SK-N-SH (cell line): ENCODE measurements around the gene DNAJA1. TPM values are rescaled to one million over a fixed set of nuclear protein-coding genes. Genes with fewer than 3 reads are reported as not detected.
A peak's percentile ranks its signal among the peaks of the same experiment; 100 is the strongest.

Source experiments
- CTCF ChIA-PET: fragments of 300-600, 350-600 bp; formaldehyde crosslinking; extraction: SDS; loops from one replicate; lab custom pipeline; 2021; lab: Yijun Ruan, JAX
- POLR2A ChIA-PET: fragments of 350-600 bp; sonication (Branson Sonifier 250); formaldehyde crosslinking; extraction: SDS; loops from one replicate; lab custom pipeline; 2020; ENCODE audit warnings: antibody characterized with exemption, inconsistent platforms; lab: Yijun Ruan, JAX
- DNase-seq: peaks from one replicate; pipeline ENCODE4 v3.0.0; 2012
- H2AFZ ChIP-seq: fragments of 200-600 bp; sonication (generic); 2 replicates; pipeline ENCODE4 v1.8.1; 2016; ENCODE audit warnings: antibody characterized with exemption, mild to moderate bottlenecking, low read depth
- H3F3A ChIP-seq: fragments of 200-600 bp; sonication (generic); replicated peaks from 2 replicates; pipeline ENCODE3; 2016; ENCODE audit warnings: antibody characterized with exemption, mild to moderate bottlenecking; ENCODE audit not compliant: insufficient read depth
- H3K27ac ChIP-seq, 2 experiments: fragments of 200-500 bp in 1 of 2; fragments of 200-600 bp in 1 of 2; sonication (Bioruptor generic) in 1 of 2; sonication (generic), shearing (Covaris generic) in 1 of 2; 2 replicates each; pipeline versions ENCODE4 v1.5.1 to v1.6.1; 2014 to 2016; ENCODE audit warnings: low read depth in 2 of 2, inconsistent platforms in 1 of 2, low read length in 1 of 2, mild to moderate bottlenecking in 1 of 2, mixed read lengths in 1 of 2
- H3K27me3 ChIP-seq: fragments of 200-600 bp; sonication (generic), shearing (Covaris generic); 2 replicates; pipeline ENCODE4 v1.6.1; 2016; ENCODE audit warnings: mixed run types; ENCODE audit not compliant: insufficient read depth
- H3K36me3 ChIP-seq, 2 experiments: fragments of 200-500 bp in 1 of 2; fragments of 200-600 bp in 1 of 2; sonication (Bioruptor generic) in 1 of 2; sonication (generic) in 1 of 2; replicated peaks in 1 of 2; 2 replicates each; pipeline versions ENCODE3 to v1.5.1; 2014 to 2016; ENCODE audit warnings: low read length in 1 of 2, mild to moderate bottlenecking in 1 of 2; ENCODE audit not compliant: insufficient read depth in 2 of 2, control insufficient read depth in 1 of 2
- H3K4me1 ChIP-seq, 2 experiments: fragments of 200-500 bp in 1 of 2; fragments of 200-600 bp in 1 of 2; sonication (Bioruptor generic) in 1 of 2; sonication (generic), shearing (Covaris generic) in 1 of 2; 2 replicates each; pipeline versions ENCODE4 v1.5.1 to v1.6.1; 2014 to 2016; ENCODE audit warnings: low read depth in 1 of 2, low read length in 1 of 2, mixed run types in 1 of 2; ENCODE audit not compliant: insufficient read depth in 2 of 2, control insufficient read depth in 1 of 2
- H3K4me2 ChIP-seq: fragments of 200-600 bp; sonication (generic), shearing (Covaris generic); 2 replicates; pipeline ENCODE4 v1.6.1; 2017; ENCODE audit warnings: mixed run types
- H3K4me3 ChIP-seq, 2 experiments: fragments of 200-500 bp in 1 of 2; fragments of 200-600 bp in 1 of 2; sonication (Bioruptor generic) in 1 of 2; sonication (generic), shearing (Covaris generic) in 1 of 2; 2 replicates each; pipeline versions ENCODE4 v1.5.1 to v1.8.1; 2014 to 2016; ENCODE audit warnings: low read depth in 2 of 2, inconsistent platforms in 1 of 2, low read length in 1 of 2, mild to moderate bottlenecking in 1 of 2, mixed read lengths in 1 of 2, moderate library complexity in 1 of 2
- H3K79me2 ChIP-seq: fragments of 200-600 bp; sonication (generic); 2 replicates; pipeline ENCODE4 v1.8.1; 2017; ENCODE audit warnings: mild to moderate bottlenecking; ENCODE audit not compliant: insufficient read depth
- H3K9ac ChIP-seq: fragments of 200-600 bp; sonication (generic); 2 replicates; pipeline ENCODE4 v1.6.1; 2017; ENCODE audit warnings: mixed run types
- H3K9me2 ChIP-seq: fragments of 200-600 bp; sonication (generic); 2 replicates; pipeline ENCODE4 v1.6.1; 2017; ENCODE audit warnings: mixed run types
- H3K9me3 ChIP-seq: fragments of 200-600 bp; sonication (generic); 2 replicates; pipeline ENCODE4 v1.6.1; 2017; ENCODE audit warnings: mixed run types, mild to moderate bottlenecking, moderate library complexity
- H4K20me1 ChIP-seq: fragments of 200-600 bp; sonication (generic); 2 replicates; pipeline ENCODE4 v1.6.1; 2017; ENCODE audit warnings: mild to moderate bottlenecking, mixed run types; ENCODE audit not compliant: insufficient read depth
- CHD2 ChIP-seq: fragments of 150-350 bp; IDR thresholded peaks from 2 replicates; pipeline ENCODE4 v1.6.1; 2018; ENCODE audit warnings: low read length; ENCODE audit not compliant: partially characterized antibody
- ELF1 ChIP-seq: IDR thresholded peaks from 2 replicates; pipeline ENCODE4 v1.4.0; 2012
- EP300 ChIP-seq, 2 experiments: IDR thresholded peaks; 2 replicates each; pipeline versions ENCODE4 v1.4.0 to v1.6.1; 2012; ENCODE audit warnings: borderline replicate concordance in 1 of 2, low read depth in 1 of 2, low read length in 1 of 2
- EZH2phosphoT487 ChIP-seq: fragments of 200-600 bp; sonication (generic); IDR thresholded peaks from 2 replicates; pipeline ENCODE4 v1.6.1; 2017; ENCODE audit warnings: low read depth, mixed run types, mild to moderate bottlenecking, antibody characterized with exemption, moderate library complexity, borderline replicate concordance
- FOSL2 ChIP-seq: IDR thresholded peaks from 2 replicates; pipeline ENCODE4 v1.4.0; 2012; ENCODE audit warnings: low read depth, mild to moderate bottlenecking, moderate library complexity, borderline replicate concordance
- FOXM1 ChIP-seq: IDR thresholded peaks from 2 replicates; pipeline ENCODE4 v1.4.0; 2012; ENCODE audit warnings: low read depth, mild to moderate bottlenecking
- JUND ChIP-seq: IDR thresholded peaks from 2 replicates; pipeline ENCODE4 v1.4.0; 2012
- MAX ChIP-seq: IDR thresholded peaks from 2 replicates; pipeline ENCODE4 v1.4.0; 2012; ENCODE audit warnings: low read depth
- NRF1 ChIP-seq: IDR thresholded peaks from 2 replicates; pipeline ENCODE4 v1.6.1; 2012; ENCODE audit warnings: low read depth, mild to moderate bottlenecking, low read length
- POLR2AphosphoS5 ChIP-seq: IDR thresholded peaks from 2 replicates; pipeline ENCODE4 v1.6.1; 2012; ENCODE audit warnings: low read depth, low read length
- RAD21 ChIP-seq: IDR thresholded peaks from 2 replicates; pipeline ENCODE4 v1.6.1; 2012; ENCODE audit warnings: mild to moderate bottlenecking, low read length
- RCOR1 ChIP-seq: fragments of 150-350 bp; IDR thresholded peaks from 2 replicates; pipeline ENCODE4 v1.6.1; 2017; ENCODE audit warnings: antibody characterized with exemption, low read length
- RXRA ChIP-seq: IDR thresholded peaks from 2 replicates; pipeline ENCODE4 v1.4.0; 2012; ENCODE audit warnings: low read depth, mild to moderate bottlenecking, borderline replicate concordance
- SMC3 ChIP-seq: IDR thresholded peaks from 2 replicates; pipeline ENCODE4 v1.6.1; 2012; ENCODE audit warnings: low read depth, low read length, improper control_type of control experiment
- TAF1 ChIP-seq: IDR thresholded peaks from 2 replicates; pipeline ENCODE4 v1.6.1; 2012; ENCODE audit warnings: low read depth, mild to moderate bottlenecking, low read length, moderate library complexity, borderline replicate concordance
- TCF12 ChIP-seq: IDR thresholded peaks from 2 replicates; pipeline ENCODE4 v1.4.0; 2012
- USF1 ChIP-seq: IDR thresholded peaks from 2 replicates; pipeline ENCODE4 v1.4.0; 2012; ENCODE audit warnings: low read depth, borderline replicate concordance
- WGBS: methylation state at CpG from one replicate; pipeline ENCODE4 v1.1.6; 2017; ENCODE audit warnings: low lambda C conversion rate; 5-methylcytosine and 5-hydroxymethylcytosine counted together
- polyA plus RNA-seq, 3 experiments: library from polyadenylated mRNA; depleted of rRNA; stranded (reverse); fragments of >200 nt; gene quantifications; 2 replicates each; pipeline ENCODE4 v1.2.3, GENCODE V29; 2012
- TF ChIP-seq, protein P1 (sequence below): fragments of 200-600 bp; sonication (generic); IDR thresholded peaks from 2 replicates; pipeline ENCODE4 v1.6.1; 2017; ENCODE audit warnings: antibody characterized with exemption, mild to moderate bottlenecking, moderate library complexity
- TF ChIP-seq, protein P2 (sequence below): IDR thresholded peaks from 2 replicates; pipeline ENCODE4 v1.6.1; 2012; ENCODE audit warnings: mild to moderate bottlenecking, low read depth, low read length, moderate library complexity
- TF ChIP-seq, protein P3 (sequence below): IDR thresholded peaks from 2 replicates; pipeline ENCODE4 v1.4.0; 2012; ENCODE audit warnings: low read depth, borderline replicate concordance

The DNAJA1 gene
- polyA plus RNA-seq, 1 of the 3 experiments (the other 2 are of a cell fraction) = 103 TPM

DNA sequence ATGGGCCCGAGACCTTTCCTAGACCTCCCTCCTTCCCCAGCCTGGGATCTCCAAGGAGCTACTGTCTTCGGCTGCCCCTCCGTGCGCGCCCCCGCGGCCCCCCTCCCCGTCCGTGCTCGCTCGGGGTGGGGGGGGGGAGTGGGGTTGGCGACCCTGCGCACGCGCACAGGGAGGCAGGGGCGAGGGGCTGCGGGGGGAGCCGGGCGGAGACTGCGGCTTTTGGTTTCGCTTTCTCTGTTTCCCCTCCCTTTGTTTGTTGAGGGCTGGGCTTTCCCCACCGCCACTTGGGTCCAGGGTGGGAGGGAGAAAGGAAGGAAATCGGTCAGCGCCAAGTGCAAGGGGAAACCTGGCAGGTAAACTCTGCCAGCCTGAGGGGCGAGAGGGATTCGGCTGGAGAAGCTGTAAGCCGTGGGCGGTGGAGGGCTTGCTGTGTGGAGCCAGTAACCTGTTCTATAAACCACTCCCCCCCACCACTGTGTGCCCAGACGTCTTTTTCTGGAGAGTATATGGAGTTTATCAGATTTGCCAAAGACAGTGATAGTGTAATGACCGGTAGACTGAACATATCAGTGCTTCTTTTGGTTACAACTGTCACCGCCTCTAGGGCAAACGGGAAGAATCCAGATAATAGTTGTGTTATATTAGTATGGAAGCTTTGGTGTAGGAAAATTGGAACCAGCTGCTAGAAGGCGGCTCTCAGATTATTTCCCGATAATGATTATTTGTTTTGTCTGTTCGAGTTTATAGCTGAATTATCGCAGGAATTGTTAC, 684 bp downstream of the DNAJA1 start (continued):
- TF ChIP-seq MAX (no peak), ELF1 (no peak), EZH2phosphoT487 (no peak), FOSL2 (no peak), FOXM1 (no peak), USF1 (no peak), POLR2AphosphoS5 (no peak; the same call in 1 of the 2 replicates), EP300 (IDR thresholded peaks at IDR 0.05; ENCODE audit: borderline replicate concordance in 1 of 2, low read depth in 1 of 2, low read length in 1 of 2) (peak in 1 of 2 experiments; percentile 71; a peak in 1 of 4 replicates)
- TF ChIP-seq, protein P1, sequence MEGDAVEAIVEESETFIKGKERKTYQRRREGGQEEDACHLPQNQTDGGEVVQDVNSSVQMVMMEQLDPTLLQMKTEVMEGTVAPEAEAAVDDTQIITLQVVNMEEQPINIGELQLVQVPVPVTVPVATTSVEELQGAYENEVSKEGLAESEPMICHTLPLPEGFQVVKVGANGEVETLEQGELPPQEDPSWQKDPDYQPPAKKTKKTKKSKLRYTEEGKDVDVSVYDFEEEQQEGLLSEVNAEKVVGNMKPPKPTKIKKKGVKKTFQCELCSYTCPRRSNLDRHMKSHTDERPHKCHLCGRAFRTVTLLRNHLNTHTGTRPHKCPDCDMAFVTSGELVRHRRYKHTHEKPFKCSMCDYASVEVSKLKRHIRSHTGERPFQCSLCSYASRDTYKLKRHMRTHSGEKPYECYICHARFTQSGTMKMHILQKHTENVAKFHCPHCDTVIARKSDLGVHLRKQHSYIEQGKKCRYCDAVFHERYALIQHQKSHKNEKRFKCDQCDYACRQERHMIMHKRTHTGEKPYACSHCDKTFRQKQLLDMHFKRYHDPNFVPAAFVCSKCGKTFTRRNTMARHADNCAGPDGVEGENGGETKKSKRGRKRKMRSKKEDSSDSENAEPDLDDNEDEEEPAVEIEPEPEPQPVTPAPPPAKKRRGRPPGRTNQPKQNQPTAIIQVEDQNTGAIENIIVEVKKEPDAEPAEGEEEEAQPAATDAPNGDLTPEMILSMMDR = no peak

GRCh38 chr9:33029231-33029786, 4.2 kb downstream of the DNAJA1 start:
- H2AFZ ChIP-seq = no peak overlapping the region
- POLR2A ChIA-PET = no interaction called here
- no peaks in the 10 kb centered on the region for H3K27me3 ChIP-seq
- CTCF ChIA-PET = interaction anchor here (2.3 kb wide), 1 partner anchor 14 kb away, joined by 11 read pairs; no protein-coding TSS in a partner anchor
- H3K4me1 ChIP-seq = peaks cover 11 to 25% of the 10 kb centered on the region in 2 experiments; a peak in 3 of 4 replicates
- H3F3A ChIP-seq = peaks cover 1% of the 10 kb centered on the region
- no peaks in the 10 kb centered on the region for H3K9me2 ChIP-seq
- peaks cover 65 to 73% of the 10 kb centered on the region in 2 experiments for H3K36me3 ChIP-seq
- H3K9me3 ChIP-seq = no peaks in the 10 kb centered on the region
- H4K20me1 ChIP-seq = peaks cover 78% of the 10 kb centered on the region
- H3K79me2 ChIP-seq = peaks cover 93% of the 10 kb centered on the region
- DNase-seq = no peak
- peak overlapping the region; percentile 81; the same call in 1 of the 2 replicates for H3K4me2 ChIP-seq
- H3K9ac ChIP-seq = no peak overlapping the region
- H3K4me3 ChIP-seq = no peak overlapping the region
- 0 out of 4 replicates have a peak overlapping the region, but pooled peaks of 1 of the 2 experiments have one; percentile 12 for H3K27ac ChIP-seq
- 61% methylated on average over 4 of the region's 4 CpGs for WGBS
- TF ChIP-seq JUND (no peak), ELF1 (no peak), RAD21 (no peak), MAX (no peak), RXRA (no peak), CHD2 (no peak), POLR2AphosphoS5 (no peak), TCF12 (no peak), EZH2phosphoT487 (no peak), FOXM1 (no peak), RCOR1 (no peak), NRF1 (no peak), TAF1 (no peak), SMC3 (no peak)
- TF ChIP-seq, protein P2, sequence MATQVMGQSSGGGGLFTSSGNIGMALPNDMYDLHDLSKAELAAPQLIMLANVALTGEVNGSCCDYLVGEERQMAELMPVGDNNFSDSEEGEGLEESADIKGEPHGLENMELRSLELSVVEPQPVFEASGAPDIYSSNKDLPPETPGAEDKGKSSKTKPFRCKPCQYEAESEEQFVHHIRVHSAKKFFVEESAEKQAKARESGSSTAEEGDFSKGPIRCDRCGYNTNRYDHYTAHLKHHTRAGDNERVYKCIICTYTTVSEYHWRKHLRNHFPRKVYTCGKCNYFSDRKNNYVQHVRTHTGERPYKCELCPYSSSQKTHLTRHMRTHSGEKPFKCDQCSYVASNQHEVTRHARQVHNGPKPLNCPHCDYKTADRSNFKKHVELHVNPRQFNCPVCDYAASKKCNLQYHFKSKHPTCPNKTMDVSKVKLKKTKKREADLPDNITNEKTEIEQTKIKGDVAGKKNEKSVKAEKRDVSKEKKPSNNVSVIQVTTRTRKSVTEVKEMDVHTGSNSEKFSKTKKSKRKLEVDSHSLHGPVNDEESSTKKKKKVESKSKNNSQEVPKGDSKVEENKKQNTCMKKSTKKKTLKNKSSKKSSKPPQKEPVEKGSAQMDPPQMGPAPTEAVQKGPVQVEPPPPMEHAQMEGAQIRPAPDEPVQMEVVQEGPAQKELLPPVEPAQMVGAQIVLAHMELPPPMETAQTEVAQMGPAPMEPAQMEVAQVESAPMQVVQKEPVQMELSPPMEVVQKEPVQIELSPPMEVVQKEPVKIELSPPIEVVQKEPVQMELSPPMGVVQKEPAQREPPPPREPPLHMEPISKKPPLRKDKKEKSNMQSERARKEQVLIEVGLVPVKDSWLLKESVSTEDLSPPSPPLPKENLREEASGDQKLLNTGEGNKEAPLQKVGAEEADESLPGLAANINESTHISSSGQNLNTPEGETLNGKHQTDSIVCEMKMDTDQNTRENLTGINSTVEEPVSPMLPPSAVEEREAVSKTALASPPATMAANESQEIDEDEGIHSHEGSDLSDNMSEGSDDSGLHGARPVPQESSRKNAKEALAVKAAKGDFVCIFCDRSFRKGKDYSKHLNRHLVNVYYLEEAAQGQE = no peak
- TF ChIP-seq, protein P3, sequence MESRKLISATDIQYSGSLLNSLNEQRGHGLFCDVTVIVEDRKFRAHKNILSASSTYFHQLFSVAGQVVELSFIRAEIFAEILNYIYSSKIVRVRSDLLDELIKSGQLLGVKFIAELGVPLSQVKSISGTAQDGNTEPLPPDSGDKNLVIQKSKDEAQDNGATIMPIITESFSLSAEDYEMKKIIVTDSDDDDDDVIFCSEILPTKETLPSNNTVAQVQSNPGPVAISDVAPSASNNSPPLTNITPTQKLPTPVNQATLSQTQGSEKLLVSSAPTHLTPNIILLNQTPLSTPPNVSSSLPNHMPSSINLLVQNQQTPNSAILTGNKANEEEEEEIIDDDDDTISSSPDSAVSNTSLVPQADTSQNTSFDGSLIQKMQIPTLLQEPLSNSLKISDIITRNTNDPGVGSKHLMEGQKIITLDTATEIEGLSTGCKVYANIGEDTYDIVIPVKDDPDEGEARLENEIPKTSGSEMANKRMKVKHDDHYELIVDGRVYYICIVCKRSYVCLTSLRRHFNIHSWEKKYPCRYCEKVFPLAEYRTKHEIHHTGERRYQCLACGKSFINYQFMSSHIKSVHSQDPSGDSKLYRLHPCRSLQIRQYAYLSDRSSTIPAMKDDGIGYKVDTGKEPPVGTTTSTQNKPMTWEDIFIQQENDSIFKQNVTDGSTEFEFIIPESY = no peak
